GM12878 (cell line): ENCODE measurements around the gene CCDC3. TPM values are rescaled to one million over a fixed set of nuclear protein-coding genes. Genes with fewer than 3 reads are reported as not detected.

Source experiments
- ATAC-seq: fragments of 200-7000 bp; cut with Tn5 transposase; 3 replicates; pipeline ENCODE4 v1.9.1; 2020; ENCODE audit warnings: mild to moderate bottlenecking, moderate library complexity
- BruUV-seq: library from RNA; stranded (reverse); fragments of 400-500 nt; replicated peaks from 2 replicates; lab custom pipeline; 2021; lab: Mats Ljungman, UMichigan
- CTCF ChIA-PET: fragments of 300-600 bp; sonication (Branson Sonifier 250); formaldehyde crosslinking; extraction: SDS; loops from one replicate; lab custom pipeline; 2021; ENCODE audit warnings: inconsistent platforms; lab: Yijun Ruan, JAX
- POLR2A ChIA-PET: fragments of 350-600 bp; formaldehyde crosslinking; extraction: SDS; loops from one replicate; lab custom pipeline; 2021; ENCODE audit warnings: inconsistent platforms; lab: Charles Lee
- RAD21 ChIA-PET: fragments of 300-600 bp; sonication (Branson Sonifier 250); formaldehyde crosslinking; loops from one replicate; lab custom pipeline; 2023; ENCODE audit warnings: antibody characterized with exemption; ENCODE audit not compliant: unreplicated experiment; lab: Charles Lee
- SMC1A ChIA-PET: fragments of 300-600 bp; sonication (Branson Sonifier 250); formaldehyde crosslinking; loops from one replicate; lab custom pipeline; 2023; ENCODE audit not compliant: unreplicated experiment, uncharacterized antibody; lab: Charles Lee
- DNase-seq: peaks from one replicate; pipeline ENCODE4 v3.0.0-alpha.2; 2011; ENCODE audit warnings: low read depth, low spot score
- FAIRE-seq: peaks from 3 replicates; lab custom pipeline; 2011; peaks lifted over from hg19 to GRCh38; lab: Jason Lieb, UNC
- H2AFZ ChIP-seq: 2 replicates; pipeline ENCODE4 v1.6.0; 2011; ENCODE audit warnings: low read depth, low read length, control low read depth; ENCODE audit not compliant: control insufficient read depth
- H3K27ac ChIP-seq: 2 replicates; pipeline ENCODE4 v1.5.1; 2011; ENCODE audit warnings: control low read depth; ENCODE audit not compliant: control insufficient read depth, insufficient read depth
- H3K27me3 ChIP-seq, 2 experiments: replicated peaks in 1 of 2; 2 replicates each; pipeline versions ENCODE4 v1.6.0 to v1.6.1; 2011; ENCODE audit warnings: low read length in 1 of 2; ENCODE audit not compliant: control insufficient read depth in 2 of 2, insufficient read depth in 2 of 2
- H3K36me3 ChIP-seq, 2 experiments: 2 replicates each; pipeline ENCODE4 v1.5.1; 2011; ENCODE audit warnings: low read length in 1 of 2; ENCODE audit not compliant: control insufficient read depth in 2 of 2, insufficient read depth in 2 of 2
- H3K4me1 ChIP-seq: 2 replicates; pipeline ENCODE4 v1.6.1; 2011; ENCODE audit warnings: mild to moderate bottlenecking, low read length, moderate library complexity, mixed read lengths; ENCODE audit not compliant: control insufficient read depth, insufficient read depth
- H3K4me2 ChIP-seq: 2 replicates; pipeline ENCODE4 v1.6.0; 2011; ENCODE audit warnings: control low read depth; ENCODE audit not compliant: control insufficient read depth, insufficient read depth
- H3K4me3 ChIP-seq: fragments of 200-600 bp; sonication (generic); 2 replicates; pipeline ENCODE4 v1.5.1; 2016
- H3K79me2 ChIP-seq: 2 replicates; pipeline ENCODE4 v1.6.0; 2011; ENCODE audit warnings: low read length; ENCODE audit not compliant: control insufficient read depth, insufficient read depth
- H3K9ac ChIP-seq: 2 replicates; pipeline ENCODE4 v1.8.0; 2011; ENCODE audit warnings: low read length, control low read depth, mixed read lengths; ENCODE audit not compliant: control insufficient read depth, insufficient read depth
- H3K9me3 ChIP-seq: replicated peaks from 3 replicates; pipeline ENCODE4 v1.5.1; 2011; ENCODE audit warnings: mild to moderate bottlenecking, low read length; ENCODE audit not compliant: control insufficient read depth, insufficient read depth
- H4K20me1 ChIP-seq: 2 replicates; pipeline ENCODE4 v1.6.0; 2011; ENCODE audit not compliant: control insufficient read depth, insufficient read depth
- ASH2L ChIP-seq: fragments of 300-600, 200-600 bp; sonication (generic); IDR thresholded peaks from 2 replicates; pipeline ENCODE4 v1.6.1; 2017; ENCODE audit warnings: low read depth, mild to moderate bottlenecking, borderline replicate concordance
- CEBPB ChIP-seq, 2 experiments: fragments of 150-350 bp in 1 of 2; IDR thresholded peaks; 2 replicates each; pipeline ENCODE4 v1.6.1; 2012 to 2014; ENCODE audit warnings: low read depth in 2 of 2, low read length in 2 of 2, borderline replicate concordance in 1 of 2, inconsistent platforms in 1 of 2
- CHD2 ChIP-seq: IDR thresholded peaks from 2 replicates; pipeline ENCODE4 v1.6.1; 2011; ENCODE audit warnings: low read depth, low read length, improper control_type of control experiment, borderline replicate concordance
- CREB1 ChIP-seq: IDR thresholded peaks from 2 replicates; pipeline ENCODE4 v1.6.1; 2012; ENCODE audit warnings: low read depth, mild to moderate bottlenecking, inconsistent platforms
- CREM ChIP-seq: IDR thresholded peaks from 2 replicates; pipeline ENCODE4 v1.6.1; 2014; ENCODE audit warnings: antibody characterized with exemption, low read depth
- IRF4 ChIP-seq: IDR thresholded peaks from 2 replicates; pipeline ENCODE4 v1.6.1; 2011; ENCODE audit warnings: low read depth, low read length
- NR2C2 ChIP-seq: IDR thresholded peaks from 2 replicates; pipeline ENCODE4 v1.6.1; 2011; ENCODE audit warnings: borderline replicate concordance, low read depth; ENCODE audit not compliant: control insufficient read depth, insufficient read length
- RBBP5 ChIP-seq: fragments of 200-600 bp; sonication (generic); conservative IDR thresholded peaks from 2 replicates; pipeline ENCODE4 v1.6.1; 2016
- YY1 ChIP-seq: IDR thresholded peaks from 2 replicates; pipeline ENCODE4 v1.6.1; 2011; ENCODE audit warnings: low read depth, mild to moderate bottlenecking, low read length
- ZBED1 ChIP-seq: IDR thresholded peaks from 2 replicates; pipeline ENCODE4 v1.6.1; 2016; ENCODE audit warnings: borderline replicate concordance
- ZNF274 ChIP-seq: IDR thresholded peaks from one replicate; pipeline ENCODE4 v1.8.0; 2011; ENCODE audit not compliant: insufficient read length, insufficient read depth
- WGBS: methylation state at CpG from one replicate; pipeline ENCODE4 v1.1.6; 2016; ENCODE audit warnings: low lambda C conversion rate; ENCODE audit not compliant: insufficient replicate concordance, insufficient coverage; ENCODE audit errors: missing lambda C conversion rate; 5-methylcytosine and 5-hydroxymethylcytosine counted together
- in situ Hi-C: fragments of 300-500 bp; cut with MboI; formaldehyde crosslinking; loops from 9 replicates; pipeline ENCODE4 v1.14.3; 2018; ENCODE audit warnings: mixed read lengths
- intact Hi-C: fragments of 100-400 bp; cut with micrococcal nuclease; formaldehyde crosslinking; loops from one replicate; pipeline ENCODE4 v1.14.2; 2022; ENCODE audit not compliant: unreplicated experiment
- polyA plus RNA-seq, 11 experiments: library from polyadenylated mRNA; depleted of rRNA in 4 of 11; unstranded in 6 of 11; stranded (reverse) in 5 of 11; fragments of >200 nt; fragmentation: Nextera tagmentation in 4 of 11; fragmentation: Illumina TruSeq in 1 of 11; extraction: Ambion mirVana in 4 of 11; extraction: Trizol in 1 of 11; gene quantifications; 1 replicate in 1 of 11; 2 replicates in 10 of 11; pipeline versions ENCODE4 v1.2.1 to v1.2.3, GENCODE V29; 2011 to 2016; ENCODE audit warnings: inconsistent platforms in 2 of 11, missing spikeins in 2 of 11, low read depth in 1 of 11
- total RNA-seq, 4 experiments: library from RNA; depleted of rRNA in 3 of 4; stranded (reverse); fragments of >200 nt in 3 of 4; fragmentation: Illumina TruSeq in 1 of 4; extraction: Trizol in 1 of 4; gene quantifications; 2 replicates each; pipeline versions ENCODE4 v1.2.1 to v1.2.3, GENCODE V29; 2013 to 2021
- TF ChIP-seq, protein P1 (sequence below): fragments of 450-650 bp; formaldehyde crosslinking; IDR thresholded peaks from 2 replicates; pipeline ENCODE4 v1.4.0; 2020; ENCODE audit warnings: mild to moderate bottlenecking, moderate library complexity
- TF ChIP-seq, protein P2 (sequence below): fragments of 450-650 bp; IDR thresholded peaks from 2 replicates; pipeline ENCODE4 v1.6.1; 2017; ENCODE audit warnings: borderline replicate concordance
- TF ChIP-seq, protein P3 (sequence below): fragments of 450-650 bp; IDR thresholded peaks from 2 replicates; pipeline ENCODE4 v1.6.1; 2017; ENCODE audit warnings: antibody characterized with exemption, mild to moderate bottlenecking, moderate library complexity

The CCDC3 gene
- total and polyA plus RNA-seq, 10 of the 15 experiments (the other 5 are each of a cell fraction or from before 2014, with no cell fraction given) = 0.08 TPM; not detected in 9

DNA sequence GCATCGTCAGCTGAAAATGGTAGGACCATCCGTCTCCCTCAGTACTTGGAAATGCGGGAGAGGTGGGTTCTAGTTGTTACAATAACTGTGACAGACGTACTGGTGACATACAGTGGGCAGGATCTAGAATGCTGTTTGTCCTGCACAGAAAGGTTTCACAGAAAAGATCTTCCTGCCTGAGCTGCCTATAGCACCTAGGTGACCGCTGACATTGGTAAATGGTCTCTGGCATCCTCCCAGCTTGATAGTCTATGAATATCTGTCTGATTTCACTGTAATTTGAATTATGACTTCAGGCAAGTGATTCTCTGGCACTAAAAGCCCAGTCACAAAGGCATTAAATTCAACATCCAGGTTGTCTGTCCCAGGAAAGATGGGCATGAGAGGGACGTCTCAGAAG, 38.2 kb upstream of the CCDC3 start:
- TF ChIP-seq ASH2L (no peak), RBBP5 (no peak), CHD2 (no peak), YY1 (no peak), CEBPB (IDR thresholded peaks at IDR 0.05; ENCODE audit: borderline replicate concordance in 1 of 2, low read depth in 2 of 2, low read length in 2 of 2) (no peak), CREM (no peak), NR2C2 (no peak), ZNF274 (no peak), CREB1 (no peak), ZBED1 (no peak), IRF4 (no peak)
- TF ChIP-seq, protein P1, sequence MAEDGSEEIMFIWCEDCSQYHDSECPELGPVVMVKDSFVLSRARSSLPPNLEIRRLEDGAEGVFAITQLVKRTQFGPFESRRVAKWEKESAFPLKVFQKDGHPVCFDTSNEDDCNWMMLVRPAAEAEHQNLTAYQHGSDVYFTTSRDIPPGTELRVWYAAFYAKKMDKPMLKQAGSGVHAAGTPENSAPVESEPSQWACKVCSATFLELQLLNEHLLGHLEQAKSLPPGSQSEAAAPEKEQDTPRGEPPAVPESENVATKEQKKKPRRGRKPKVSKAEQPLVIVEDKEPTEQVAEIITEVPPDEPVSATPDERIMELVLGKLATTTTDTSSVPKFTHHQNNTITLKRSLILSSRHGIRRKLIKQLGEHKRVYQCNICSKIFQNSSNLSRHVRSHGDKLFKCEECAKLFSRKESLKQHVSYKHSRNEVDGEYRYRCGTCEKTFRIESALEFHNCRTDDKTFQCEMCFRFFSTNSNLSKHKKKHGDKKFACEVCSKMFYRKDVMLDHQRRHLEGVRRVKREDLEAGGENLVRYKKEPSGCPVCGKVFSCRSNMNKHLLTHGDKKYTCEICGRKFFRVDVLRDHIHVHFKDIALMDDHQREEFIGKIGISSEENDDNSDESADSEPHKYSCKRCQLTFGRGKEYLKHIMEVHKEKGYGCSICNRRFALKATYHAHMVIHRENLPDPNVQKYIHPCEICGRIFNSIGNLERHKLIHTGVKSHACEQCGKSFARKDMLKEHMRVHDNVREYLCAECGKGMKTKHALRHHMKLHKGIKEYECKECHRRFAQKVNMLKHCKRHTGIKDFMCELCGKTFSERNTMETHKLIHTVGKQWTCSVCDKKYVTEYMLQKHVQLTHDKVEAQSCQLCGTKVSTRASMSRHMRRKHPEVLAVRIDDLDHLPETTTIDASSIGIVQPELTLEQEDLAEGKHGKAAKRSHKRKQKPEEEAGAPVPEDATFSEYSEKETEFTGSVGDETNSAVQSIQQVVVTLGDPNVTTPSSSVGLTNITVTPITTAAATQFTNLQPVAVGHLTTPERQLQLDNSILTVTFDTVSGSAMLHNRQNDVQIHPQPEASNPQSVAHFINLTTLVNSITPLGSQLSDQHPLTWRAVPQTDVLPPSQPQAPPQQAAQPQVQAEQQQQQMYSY = no peak
- TF ChIP-seq, protein P2, sequence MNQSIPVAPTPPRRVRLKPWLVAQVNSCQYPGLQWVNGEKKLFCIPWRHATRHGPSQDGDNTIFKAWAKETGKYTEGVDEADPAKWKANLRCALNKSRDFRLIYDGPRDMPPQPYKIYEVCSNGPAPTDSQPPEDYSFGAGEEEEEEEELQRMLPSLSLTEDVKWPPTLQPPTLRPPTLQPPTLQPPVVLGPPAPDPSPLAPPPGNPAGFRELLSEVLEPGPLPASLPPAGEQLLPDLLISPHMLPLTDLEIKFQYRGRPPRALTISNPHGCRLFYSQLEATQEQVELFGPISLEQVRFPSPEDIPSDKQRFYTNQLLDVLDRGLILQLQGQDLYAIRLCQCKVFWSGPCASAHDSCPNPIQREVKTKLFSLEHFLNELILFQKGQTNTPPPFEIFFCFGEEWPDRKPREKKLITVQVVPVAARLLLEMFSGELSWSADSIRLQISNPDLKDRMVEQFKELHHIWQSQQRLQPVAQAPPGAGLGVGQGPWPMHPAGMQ = no peak
- TF ChIP-seq, protein P3, sequence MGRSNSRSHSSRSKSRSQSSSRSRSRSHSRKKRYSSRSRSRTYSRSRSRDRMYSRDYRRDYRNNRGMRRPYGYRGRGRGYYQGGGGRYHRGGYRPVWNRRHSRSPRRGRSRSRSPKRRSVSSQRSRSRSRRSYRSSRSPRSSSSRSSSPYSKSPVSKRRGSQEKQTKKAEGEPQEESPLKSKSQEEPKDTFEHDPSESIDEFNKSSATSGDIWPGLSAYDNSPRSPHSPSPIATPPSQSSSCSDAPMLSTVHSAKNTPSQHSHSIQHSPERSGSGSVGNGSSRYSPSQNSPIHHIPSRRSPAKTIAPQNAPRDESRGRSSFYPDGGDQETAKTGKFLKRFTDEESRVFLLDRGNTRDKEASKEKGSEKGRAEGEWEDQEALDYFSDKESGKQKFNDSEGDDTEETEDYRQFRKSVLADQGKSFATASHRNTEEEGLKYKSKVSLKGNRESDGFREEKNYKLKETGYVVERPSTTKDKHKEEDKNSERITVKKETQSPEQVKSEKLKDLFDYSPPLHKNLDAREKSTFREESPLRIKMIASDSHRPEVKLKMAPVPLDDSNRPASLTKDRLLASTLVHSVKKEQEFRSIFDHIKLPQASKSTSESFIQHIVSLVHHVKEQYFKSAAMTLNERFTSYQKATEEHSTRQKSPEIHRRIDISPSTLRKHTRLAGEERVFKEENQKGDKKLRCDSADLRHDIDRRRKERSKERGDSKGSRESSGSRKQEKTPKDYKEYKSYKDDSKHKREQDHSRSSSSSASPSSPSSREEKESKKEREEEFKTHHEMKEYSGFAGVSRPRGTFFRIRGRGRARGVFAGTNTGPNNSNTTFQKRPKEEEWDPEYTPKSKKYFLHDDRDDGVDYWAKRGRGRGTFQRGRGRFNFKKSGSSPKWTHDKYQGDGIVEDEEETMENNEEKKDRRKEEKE = no peak
- 55% methylated on average over 6 of the region's 6 CpGs for WGBS

More for the DNA sequence above, 38.2 kb upstream of the CCDC3 start:
- Histone ChIP-seq H4K20me1 (no peaks in the 10 kb centered on the region), H3K9me3 (no peaks in the 10 kb centered on the region), H3K36me3 (no peaks in the 10 kb centered on the region), H2AFZ (no peak overlapping the region), H3K4me1 (no peaks in the 10 kb centered on the region), H3K4me3 (no peak overlapping the region), H3K4me2 (no peak overlapping the region), H3K79me2 (no peaks in the 10 kb centered on the region), H3K27me3 (no peaks in the 10 kb centered on the region), H3K9ac (no peak overlapping the region), H3K27ac (no peak overlapping the region)
- in situ Hi-C loops (no loop called here), intact Hi-C loops (no loop called here)
- SMC1A ChIA-PET = no interaction called here
- DNase-seq (no peak), ATAC-seq (no peak), FAIRE-seq (no peak)
- no TSS peak for BruUV-seq
- POLR2A ChIA-PET = no interaction called here
- RAD21 ChIA-PET = no interaction called here
- CTCF ChIA-PET = no interaction called here
